Right ventricle myocardium inferior (tissue), 1 donor: ENCODE data around the gene FGD5. TPM values are rescaled to one million over a fixed set of nuclear protein-coding genes. Genes with fewer than 3 reads are reported as not detected.

Source experiments
- ATAC-seq: fragments of 200-7000 bp; cut with Tn5 transposase; one replicate; pipeline ENCODE4 v1.9.1; 2020; ENCODE audit warnings: mild to moderate bottlenecking, moderate library complexity
- DNase-seq: peaks from one replicate; pipeline ENCODE4 v3.0.0; 2021; ENCODE audit errors: missing footprints
- intact Hi-C: fragments of 100-400 bp; cut with DNase I; formaldehyde crosslinking; loops from one replicate; pipeline ENCODE4 v1.11.0; 2022
- total RNA-seq: library from RNA; stranded (reverse); fragmentation: NEBNext Ultra II Directional; extraction: Animal tissue kit (Norgen Biotek cat#: 25700); gene quantifications from one replicate; pipeline ENCODE4 v1.2.1, GENCODE V29; 2021
- donor health status: DM: no; HTN: yes; CAD: no; lungs with severe emphysema.

FGD5 gene
- total RNA-seq, 1 donor from 2014 or later = 16.5 TPM

DNA sequence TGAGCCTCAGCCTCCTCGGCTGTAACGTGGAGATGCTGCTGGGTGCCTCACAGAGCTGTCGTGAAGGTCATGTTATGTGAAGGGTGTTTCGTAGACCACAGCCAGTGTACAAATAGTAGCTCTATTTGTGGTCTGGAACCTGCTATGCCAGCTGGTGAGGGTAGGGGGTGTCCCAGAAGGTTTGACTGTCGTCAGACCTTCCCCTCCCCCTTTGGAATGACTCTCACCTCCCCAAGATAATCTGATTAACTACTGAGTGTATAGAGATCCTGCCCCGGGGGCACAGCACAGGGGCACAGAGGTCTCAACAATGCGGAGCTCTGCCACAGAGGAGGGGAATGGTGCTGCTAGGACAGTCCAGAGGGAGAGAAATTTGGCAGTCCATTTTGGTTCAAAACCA lies 20.5 kb downstream of the FGD5 start:
- intact Hi-C loops = no loop called here
- DNase-seq = no peak
- no peak for ATAC-seq

DNA sequence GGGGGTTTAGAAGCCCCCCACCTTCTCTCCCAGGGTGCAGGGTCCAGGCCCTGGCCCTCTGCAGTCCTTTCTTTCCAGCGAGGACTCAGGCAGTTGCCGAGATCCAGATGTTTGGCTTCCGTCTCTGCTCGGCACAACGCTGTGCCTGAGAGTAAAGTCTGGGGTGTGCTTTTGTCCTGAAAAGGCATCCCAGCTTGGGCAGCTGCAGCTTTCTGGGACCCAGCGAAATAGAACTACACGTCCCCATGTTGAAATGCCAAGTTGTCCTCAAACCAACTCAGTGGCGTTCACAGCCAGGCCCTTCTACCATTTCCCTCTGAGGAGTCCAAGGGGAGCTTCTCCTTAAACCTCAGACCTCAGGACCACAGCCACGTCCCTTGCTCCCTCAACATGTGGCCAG lies 23.1 kb downstream of the FGD5 start:
- ATAC-seq (peak; percentile 47), DNase-seq (no peak)
- intact Hi-C loops = no loop called here

DNA sequence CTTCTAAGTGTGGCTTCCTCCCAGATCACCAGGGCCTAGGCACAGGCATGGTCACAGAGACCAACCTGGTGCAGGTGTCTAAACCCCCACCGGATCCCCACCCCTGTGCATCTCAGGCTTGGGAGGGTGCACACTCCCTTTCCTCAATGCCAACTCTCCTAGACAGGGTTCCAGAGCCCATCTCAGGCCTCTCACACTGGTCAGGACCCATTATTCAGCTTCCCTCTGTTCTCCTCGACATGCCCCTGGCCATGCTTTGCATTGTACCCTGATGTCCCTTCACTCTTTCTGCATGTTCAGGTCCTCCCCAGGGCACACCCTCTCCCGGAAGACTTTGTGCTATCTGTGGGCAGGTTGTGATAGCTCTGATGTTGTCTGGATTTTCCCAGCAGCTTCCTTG lies 23.5 kb downstream of the FGD5 start:
- DNase-seq (no peak), ATAC-seq (no peak)
- intact Hi-C loops = no loop called here

DNA sequence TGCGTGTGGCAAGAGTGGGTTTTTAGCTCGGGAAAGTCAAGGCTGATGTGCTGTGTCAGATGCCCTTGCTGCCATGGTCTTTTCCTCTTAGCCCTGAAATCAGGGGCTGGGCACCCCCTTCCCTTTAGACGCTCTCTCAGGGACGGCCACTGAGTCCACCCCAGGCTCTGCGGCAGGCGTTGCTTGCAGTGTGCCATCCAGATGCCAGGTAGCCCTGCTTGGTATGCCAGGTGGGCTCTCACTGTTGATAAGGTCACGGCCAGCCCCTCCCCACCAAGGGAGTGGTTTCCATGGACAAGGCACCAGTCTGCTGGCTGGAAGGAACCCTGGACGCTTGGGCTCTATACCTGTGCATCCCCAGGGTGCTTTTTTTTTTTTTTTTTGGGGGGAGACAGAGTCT lies 24.6 kb downstream of the FGD5 start:
- intact Hi-C loops = no loop called here
- DNase-seq (no peak), ATAC-seq (no peak)

DNA sequence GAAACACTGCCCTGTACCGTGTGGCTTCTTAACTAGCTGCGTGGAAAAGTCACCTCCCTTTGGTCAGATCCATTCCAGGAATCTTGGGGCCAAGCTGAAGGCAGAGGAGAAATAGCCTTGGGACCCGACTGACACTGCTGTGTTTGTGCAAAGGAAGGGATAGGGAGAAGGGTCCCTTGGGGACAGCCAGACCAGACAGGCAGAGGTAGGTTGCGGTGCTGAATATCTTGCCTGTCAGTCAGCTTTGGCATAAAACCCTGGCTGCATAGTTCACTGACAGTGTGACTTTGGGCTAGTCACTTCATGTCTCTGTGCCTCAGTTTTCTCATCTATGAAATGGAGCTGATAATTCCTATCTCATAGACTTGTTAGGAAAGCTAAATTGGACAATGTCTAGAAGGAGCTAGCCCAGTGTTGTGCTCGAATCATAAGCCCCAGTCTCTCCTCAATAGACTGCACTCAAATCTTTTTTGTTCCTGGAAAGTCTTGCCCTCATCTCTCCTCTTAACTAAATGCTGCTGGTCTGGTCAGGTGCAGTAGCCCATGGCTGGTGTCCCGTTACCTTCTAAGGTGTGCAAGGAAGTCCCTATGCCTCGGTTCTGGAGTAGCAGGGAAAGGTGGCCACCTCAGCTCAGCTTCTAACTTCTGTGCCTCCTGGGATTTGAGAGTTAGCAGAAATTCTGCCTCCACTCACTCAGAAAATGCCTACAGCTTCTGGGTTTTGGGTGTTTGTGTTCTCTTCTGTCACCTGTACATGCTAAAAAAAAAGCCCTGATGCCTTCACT lies 25.8 kb downstream of the FGD5 start:
- no peak for ATAC-seq
- DNase-seq = no peak
- intact Hi-C loops = no loop called here

DNA sequence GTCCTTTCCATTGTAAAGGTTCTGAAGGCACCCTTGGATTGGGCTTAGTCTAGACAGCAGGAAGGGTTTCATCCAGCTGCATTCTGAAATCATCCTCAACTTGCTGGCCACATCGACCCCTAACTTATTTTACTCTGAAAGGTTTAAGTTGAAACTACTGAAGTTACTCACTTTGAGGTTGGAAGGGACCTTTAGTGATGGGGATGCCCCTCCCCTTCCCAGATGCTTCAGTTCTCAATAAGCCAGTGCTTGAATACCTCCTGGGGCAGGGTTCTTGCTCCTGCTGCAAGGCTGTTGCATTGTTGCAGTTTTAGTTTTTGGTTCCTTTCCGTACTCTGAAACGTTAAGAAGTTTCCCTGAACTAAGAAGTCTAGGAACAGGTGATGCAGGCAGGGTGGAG lies 26.4 kb downstream of the FGD5 start:
- intact Hi-C loops = no loop called here
- no peak for ATAC-seq
- DNase-seq = no peak

DNA sequence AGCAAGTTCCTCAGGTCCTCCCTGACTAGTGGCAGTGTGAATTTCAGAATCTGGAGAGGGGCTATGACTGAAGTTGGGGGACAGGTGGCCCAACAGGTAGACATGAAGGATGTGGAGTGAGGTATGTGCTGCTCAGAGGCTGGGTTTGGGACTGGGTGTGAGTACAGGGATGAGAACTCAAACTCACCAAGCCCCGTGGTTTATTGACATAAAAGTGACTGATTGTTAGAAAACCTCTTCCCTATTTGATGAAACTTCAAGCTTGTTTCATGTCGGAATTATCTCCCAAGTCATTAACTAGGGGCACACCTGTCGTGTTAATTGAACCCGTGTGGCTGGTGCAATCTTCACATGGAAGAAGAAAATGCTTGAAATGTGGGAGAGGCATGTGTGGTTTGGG lies 27.1 kb downstream of the FGD5 start:
- DNase-seq = no peak
- no peak for ATAC-seq
- intact Hi-C loops = no loop called here

DNA sequence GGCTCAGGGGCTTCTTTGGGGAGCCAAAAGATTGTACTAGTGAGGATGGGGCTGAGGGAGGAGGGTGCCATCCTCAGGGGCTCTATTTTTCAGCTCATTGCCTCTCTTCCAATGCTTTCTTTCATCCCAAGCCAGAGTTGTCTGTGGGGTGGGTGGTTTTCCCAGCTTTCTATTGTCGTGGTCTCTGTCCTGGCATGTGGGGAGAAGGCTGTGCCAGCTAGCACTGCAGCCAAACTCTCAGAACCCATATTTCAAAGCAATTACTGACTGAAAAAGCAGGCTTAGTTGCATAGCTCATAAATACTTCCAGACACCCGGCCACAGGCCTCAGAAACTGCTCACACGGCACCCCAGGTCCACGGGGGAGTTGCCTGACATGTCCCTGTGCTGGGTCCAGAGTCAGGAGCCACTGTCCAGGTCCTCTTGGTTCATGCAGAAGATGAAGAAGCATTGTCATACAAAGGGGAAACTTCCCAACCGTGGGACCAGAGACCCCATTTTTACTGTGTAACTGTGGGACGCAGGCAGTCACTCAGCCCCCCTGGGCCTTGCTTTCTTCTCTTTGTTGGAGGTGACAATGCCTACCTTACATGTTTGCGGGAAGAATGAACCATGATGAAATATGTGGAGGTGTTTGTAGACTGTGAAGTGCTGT lies 27.6 kb downstream of the FGD5 start:
- DNase-seq (no peak), ATAC-seq (no peak)
- intact Hi-C loops = no loop called here

DNA sequence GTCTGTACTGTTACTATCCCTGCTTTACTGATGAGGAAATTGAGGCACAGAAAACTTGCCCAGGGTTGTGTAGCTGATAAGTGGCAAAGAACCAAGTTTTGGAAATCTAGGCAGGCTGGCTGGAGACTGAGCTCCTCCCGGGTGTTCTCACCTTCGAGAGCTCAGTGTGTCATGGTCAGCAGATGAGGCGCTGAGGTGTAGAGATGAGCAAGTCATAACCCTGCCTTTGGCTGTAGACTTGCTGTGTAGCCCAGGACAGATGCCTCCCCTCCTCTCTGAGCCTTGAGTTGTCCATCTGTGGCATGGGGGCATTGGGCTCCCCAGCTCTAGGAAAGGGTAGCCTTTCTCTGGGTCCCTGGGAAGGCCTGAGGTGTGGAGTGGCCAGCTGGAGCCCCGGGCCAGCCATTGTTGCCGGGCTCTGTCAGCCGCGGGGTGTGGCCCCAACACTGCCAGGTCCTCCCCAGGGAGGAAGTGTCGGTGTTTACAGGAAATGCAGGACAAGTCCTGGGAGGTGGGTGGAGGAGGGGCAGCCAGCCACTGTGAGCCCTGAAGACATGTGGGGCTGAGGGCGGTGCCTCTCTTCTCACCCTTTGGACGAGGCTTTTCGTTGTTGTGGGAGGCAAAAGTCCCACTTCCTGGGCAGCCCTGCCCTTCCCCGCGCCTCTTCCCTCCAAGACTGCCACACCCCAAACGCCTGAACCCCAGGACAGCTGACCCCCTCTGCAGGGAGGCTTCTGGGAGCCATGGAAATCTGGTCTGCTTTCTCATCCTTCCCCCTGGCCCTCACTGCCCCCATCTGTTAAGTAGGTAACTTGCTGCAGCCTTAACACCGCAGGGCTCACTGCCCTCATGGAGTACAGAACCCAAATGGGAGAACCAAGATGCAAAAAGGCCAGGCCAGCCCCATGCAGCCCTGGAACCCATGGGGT lies 29.1 kb downstream of the FGD5 start:
- DNase-seq = no peak
- intact Hi-C loops = loop anchor here (1.0 to 2.0 kb wide), 2 partner anchors 37 to 44 kb away; no protein-coding TSS in a partner anchor
- peak; percentile 33 for ATAC-seq

DNA sequence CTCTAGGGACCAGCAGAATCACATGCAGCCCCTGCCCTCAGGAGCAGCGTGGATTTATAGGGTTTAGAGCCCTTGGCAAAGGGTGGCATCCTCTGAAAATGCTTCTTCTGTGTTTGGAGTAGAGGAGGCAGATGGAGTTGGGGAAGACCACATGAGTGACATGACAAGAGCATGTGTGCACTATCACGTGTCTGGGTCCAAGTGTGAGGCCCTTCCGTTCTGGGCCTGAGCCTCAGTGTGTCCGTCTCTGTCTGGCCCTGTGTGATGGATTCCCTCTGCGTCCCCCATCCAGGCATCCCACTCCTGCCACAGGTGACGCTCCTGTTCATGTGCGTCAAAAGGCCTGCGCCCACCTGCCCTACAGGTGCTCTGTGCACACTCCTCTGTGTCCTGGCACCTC lies 30.1 kb downstream of the FGD5 start:
- intact Hi-C loops = loop anchor here (1.0 to 2.0 kb wide), 2 partner anchors 38 to 45 kb away; no protein-coding TSS in a partner anchor
- ATAC-seq (no peak), DNase-seq (no peak)

DNA sequence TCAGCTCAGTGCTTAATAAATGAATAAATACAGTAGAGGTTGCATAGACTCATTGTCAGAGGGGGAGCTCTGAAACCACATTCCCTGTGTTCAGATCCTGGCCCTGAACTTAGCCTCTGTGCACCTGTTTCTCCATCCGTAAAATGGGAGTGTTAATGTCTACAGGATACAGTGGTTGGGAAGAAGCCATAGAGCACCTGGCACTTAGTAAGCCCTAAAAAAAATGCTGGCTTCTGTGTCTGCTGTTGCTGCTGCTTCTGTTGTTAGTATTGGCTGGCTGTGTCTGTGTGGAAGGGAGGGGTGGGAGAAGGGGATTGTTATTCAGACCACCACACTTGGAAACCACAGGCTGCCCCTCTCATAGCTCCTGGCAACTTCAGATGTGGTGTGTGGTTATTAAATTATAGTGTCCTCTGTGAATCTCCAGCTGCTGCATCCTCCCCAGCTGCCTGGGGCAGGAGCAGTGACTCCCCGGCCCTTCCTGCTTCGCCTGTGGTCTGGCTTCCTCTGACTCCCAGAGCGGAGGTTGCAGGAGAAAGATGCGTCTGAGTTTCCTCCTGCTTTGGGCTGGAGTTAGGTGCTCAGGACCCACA lies 31.0 kb downstream of the FGD5 start:
- intact Hi-C loops = loop anchor here (2.0 kb wide), 1 partner anchor 39 kb away; no protein-coding TSS in a partner anchor
- no peak for ATAC-seq
- no peak for DNase-seq

DNA sequence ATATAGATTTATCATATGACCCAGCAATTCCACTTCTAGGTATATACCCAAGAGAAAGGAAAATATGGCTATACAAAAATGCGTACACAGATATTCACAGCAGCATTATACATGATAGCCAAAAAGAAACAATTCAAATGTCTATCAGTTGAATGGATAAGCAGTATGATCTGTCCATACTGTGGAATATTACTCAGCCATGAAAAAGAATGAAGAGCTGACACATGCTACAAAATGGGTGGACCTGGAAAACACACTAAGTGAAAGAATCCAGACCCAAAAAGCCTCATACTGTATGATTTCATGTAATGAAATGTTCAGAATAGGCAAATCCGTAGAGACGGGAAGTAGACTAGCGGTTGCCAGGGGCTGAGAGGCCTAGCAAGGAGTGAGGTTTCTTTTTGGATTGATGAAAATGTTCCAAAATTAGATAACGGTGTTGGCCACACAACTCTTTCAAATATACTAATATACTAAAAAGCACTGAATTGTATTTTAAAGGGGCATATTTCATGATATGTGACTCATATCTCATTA lies 33.4 kb downstream of the FGD5 start:
- ATAC-seq (peak; percentile 57), DNase-seq (no peak)
- intact Hi-C loops = no loop called here

DNA sequence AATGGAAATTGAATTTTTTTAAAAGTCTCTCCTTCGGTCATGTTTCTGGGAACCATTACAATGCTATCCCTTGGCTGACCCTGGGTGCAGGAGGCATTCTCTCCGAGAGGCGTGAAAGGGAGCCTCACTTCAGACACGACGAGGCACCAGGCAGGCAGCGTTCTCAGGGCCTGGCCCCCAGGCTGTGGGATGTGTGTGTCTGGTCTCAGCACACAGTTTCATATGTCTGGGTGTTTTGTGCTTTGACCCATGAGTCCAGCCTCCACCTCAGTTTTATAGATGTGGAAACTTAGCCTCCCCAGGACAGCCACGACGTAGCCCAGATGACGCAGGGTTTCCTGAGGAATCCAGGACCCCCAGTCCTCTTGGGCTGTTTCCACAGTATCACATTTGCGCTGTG lies 34.0 kb downstream of the FGD5 start:
- ATAC-seq (peak; percentile 29), DNase-seq (no peak)
- intact Hi-C loops = no loop called here

DNA sequence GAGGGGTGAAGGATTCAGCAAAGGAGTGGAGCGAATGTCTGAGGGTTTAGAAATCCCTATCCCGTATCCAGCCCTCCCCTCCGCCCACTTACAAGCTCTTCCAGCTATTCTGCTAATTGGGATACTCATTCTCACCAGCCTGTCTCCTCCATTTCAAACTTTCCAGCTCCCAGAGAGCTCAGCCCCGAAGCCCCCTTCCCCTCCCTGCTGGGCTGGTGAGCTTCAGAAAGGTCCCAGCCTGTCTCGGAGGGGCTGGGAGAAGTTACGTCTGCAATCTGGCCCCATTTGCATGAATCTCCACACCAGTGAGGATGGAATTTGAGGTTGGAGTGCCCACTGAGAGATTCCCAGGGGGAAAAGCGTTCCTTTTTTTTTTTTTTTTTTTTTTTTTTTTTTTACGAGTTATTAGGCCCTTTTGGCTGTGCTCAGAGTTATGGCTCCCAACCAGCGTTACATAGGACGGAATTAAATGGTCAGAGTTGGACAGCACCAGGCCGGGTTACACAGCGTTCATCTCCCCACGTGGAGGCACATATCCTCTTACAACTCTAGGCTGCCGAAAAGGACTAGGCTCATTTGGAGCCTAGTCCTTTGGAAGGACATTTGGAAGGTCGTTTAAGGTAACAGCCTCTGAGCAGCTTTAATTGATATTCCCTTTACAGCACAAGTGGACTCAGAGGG lies 34.6 kb downstream of the FGD5 start:
- ATAC-seq (peak; percentile 74), DNase-seq (no peak)
- intact Hi-C loops = no loop called here

DNA sequence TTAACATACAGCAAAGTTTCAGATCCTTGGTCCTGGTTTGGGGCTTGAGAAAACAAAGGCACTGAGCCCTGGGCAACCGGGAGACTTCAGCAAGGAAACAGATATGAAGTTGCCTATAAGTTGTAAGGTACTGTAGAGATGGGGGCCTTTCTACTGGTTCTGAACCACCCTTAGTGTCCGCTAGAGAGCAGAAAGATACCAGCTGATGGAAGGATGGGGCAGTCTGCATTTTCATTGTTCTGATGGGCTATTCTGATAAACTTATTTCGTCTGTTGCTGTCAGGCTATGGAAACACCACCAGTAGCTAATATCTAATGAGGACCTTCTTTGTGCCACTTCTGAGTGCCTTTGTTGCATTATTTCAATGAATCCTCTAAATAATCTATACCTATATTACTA lies 38.7 kb downstream of the FGD5 start:
- DNase-seq (no peak), ATAC-seq (no peak)
- intact Hi-C loops = no loop called here

DNA sequence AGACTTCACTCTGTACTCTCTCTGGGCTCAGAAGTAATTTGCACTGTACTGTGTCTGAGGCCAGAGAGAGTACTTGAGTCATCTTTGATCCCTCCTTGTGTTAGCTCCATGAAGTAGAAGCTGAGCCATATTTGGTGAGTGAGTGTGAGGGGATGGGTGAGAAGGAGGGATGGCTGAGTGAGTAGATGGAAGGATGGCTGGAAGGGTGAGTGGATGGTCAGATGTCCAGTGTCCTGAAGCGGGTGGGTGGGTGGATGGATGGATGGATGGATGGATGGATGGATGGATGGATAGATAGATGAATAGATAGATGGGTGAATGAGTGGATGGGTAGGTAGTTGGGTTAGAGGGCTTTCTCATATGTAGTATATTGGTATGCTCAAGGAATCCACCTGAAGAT lies 39.3 kb downstream of the FGD5 start:
- ATAC-seq (no peak), DNase-seq (no peak)
- intact Hi-C loops = no loop called here

DNA sequence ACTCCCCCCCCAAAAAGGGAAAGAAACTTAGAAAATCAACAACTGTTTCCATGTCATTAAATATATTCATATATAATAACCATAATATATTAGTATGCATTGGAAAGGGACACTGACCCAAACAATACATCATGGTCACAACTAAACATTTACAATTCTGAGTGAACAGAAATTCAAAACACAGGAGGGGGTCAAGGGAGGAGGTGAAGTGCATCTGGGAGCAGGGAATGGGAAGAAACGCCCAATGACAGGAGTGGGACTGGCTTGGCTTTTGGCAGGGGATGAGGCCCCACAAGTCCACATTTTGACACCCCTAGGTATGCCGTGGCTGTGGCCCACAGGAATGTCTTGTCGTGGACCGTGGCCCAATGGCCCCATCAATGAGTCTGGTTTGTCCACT lies 41.1 kb downstream of the FGD5 start:
- ATAC-seq = no peak
- DNase-seq = no peak
- intact Hi-C loops = no loop called here

DNA sequence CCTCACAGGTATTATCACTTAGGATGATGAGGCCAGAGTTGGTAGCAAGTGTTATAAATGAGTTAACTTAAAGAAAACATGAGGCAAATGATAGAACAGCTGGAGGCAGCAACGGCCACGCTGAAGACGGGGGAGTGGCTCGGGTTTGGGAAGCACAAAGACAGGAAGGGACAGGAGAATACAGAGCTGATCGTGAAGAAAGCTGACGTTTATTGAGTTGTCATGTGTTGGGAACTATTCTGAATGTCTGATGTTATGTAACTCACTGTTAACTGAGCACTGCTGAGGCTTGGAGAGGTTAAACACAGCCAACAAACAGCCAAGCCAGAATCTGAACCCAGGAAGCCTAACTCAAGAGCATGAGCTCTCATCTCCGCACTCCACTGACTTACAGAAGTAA lies 42.3 kb downstream of the FGD5 start:
- intact Hi-C loops = no loop called here
- DNase-seq (no peak), ATAC-seq (peak; percentile 68)
